Measurements from ENCODE around the gene ADNP2.
A peak's percentile ranks its signal among the peaks of the same experiment; 100 is the strongest.
"Not testable (repeated sequence)": the region's sequence is repeated elsewhere in the genome, so short reads cannot be mapped to it uniquely, and the experiment has no call there.

Gene ADNP2

DNA sequence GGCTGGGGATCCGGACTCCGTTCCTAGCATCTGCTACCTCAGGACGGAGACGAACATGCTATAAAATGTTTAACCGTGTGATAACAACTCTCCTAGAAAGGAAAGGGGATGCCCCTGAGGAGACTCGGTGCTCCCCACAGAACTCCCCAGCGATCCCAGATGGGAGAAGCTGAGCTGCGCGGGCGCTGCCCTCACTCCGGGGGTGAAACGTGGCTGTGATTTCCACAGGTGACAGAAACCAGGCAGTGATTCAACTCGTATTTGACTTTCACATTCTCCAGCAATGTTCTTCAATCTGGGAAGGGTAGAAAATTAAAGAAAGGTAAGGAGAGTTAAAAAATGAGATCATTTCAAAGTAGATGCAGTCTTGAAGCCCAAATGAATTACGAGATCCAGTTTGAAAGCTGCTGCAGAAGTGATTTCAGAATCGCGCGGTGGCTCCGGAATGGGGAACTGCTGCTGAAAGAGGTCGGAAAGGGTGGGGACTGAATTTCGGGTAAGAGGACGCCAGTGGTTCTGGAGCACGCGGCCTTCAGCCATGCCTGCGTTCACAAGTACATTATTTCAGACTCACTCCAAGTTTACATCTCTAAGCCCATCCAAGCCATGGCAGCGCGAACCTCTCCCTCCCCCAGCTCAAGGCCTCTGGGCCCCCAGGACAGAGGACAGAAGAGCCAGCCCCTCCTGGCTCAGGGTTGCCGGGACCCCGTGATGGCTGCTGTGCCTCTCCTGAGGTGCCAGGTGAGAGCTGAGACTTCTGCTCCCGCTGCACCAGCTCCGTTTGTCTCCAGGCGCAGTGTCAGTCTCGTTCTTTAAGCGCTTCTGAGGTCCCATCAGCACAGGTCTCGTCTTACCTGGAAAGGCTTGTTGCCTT is 39.5 kb downstream of the ADNP2 start:
- Histone ChIP-seq H3K27me3 (ENCODE audit: control insufficient read depth in 1 of 2, insufficient read depth in 2 of 2, low read length in 2 of 2) (no peaks in the 10 kb centered on the region), H3K4me3 (ENCODE audit: low read depth in 1 of 2, low read length in 2 of 2) (peak overlapping the region; percentile 67 to 69), H3K9ac (ENCODE audit: low read length) (peak overlapping the region; percentile 23), H3K36me3 (ENCODE audit: insufficient read depth, low read length) (no peaks in the 10 kb centered on the region), H3K27ac (ENCODE audit: low read depth, low read length) (peak overlapping the region; percentile 56), H3K4me1 (ENCODE audit: insufficient read depth, low read length) (peaks cover 8% of the 10 kb centered on the region), H3K9me3 (ENCODE audit: low read length) (no peaks in the 10 kb centered on the region)

DNA sequence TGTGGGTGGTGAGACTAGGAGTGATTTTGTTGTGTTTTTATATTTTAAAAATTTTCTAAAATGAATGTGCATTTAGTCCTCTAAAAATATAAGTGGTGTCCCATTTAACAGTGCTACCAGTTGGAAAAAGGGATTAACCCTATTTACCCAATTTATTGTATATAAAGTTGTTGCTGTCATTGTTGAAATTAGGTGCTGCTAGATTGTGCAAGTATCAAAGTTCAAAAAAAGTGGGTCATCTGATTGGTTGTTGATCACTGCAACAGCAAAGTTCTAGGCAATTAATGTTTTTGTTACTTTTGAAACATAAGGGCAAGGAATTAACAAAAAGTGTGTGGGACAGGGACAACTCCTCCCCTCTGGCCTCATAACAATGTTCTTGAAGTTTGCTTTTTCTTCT is 40.6 kb downstream of the ADNP2 start:
- H3K9me3 ChIP-seq (ENCODE audit: low read length): no peaks in the 10 kb centered on the region
- no peaks in the 10 kb centered on the region for H3K27me3 ChIP-seq (ENCODE audit: control insufficient read depth in 1 of 2, insufficient read depth in 2 of 2, low read length in 2 of 2)
- H3K4me3 ChIP-seq (ENCODE audit: low read depth in 1 of 2, low read length in 2 of 2): no peak overlapping the region
- peaks cover 8% of the 10 kb centered on the region for H3K4me1 ChIP-seq (ENCODE audit: insufficient read depth, low read length)
- H3K27ac ChIP-seq (ENCODE audit: low read depth, low read length): no peak overlapping the region
- no peaks in the 10 kb centered on the region for H3K36me3 ChIP-seq (ENCODE audit: insufficient read depth, low read length)
- H3K9ac ChIP-seq (ENCODE audit: low read length): no peak overlapping the region

DNA sequence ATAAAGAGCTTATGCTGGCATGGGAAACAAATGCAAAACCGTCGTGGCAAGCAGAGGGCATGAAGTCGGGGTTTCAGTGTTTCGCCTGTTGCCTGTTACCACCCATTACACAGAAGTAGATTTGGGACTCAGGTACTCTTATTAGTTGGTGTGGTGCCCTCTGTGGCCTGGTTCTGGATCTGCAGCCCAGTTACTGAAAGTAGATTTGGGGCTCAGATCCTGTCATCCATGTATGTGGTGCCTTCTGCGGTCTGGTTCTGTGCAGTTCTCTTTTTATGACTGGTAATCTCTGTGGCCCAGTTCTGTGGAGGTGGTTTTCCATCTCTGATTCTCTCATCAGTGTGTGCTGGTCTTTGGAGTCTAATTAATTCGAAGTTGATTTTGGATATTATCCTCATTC is 45.2 kb downstream of the ADNP2 start:
- no peaks in the 10 kb centered on the region for H3K36me3 ChIP-seq (ENCODE audit: insufficient read depth, low read length)
- H3K9ac ChIP-seq (ENCODE audit: low read length): no peak overlapping the region
- H3K4me3 ChIP-seq (ENCODE audit: low read depth in 1 of 2, low read length in 2 of 2): no peak overlapping the region
- H3K4me1 ChIP-seq (ENCODE audit: insufficient read depth, low read length): no peaks in the 10 kb centered on the region
- H3K27me3 ChIP-seq (ENCODE audit: control insufficient read depth in 1 of 2, insufficient read depth in 2 of 2, low read length in 2 of 2): peaks cover 0 to under 1% of the 10 kb centered on the region in 2 donors
- H3K9me3 ChIP-seq (ENCODE audit: low read length): no peaks in the 10 kb centered on the region
- H3K27ac ChIP-seq (ENCODE audit: low read depth, low read length): no peak overlapping the region

DNA sequence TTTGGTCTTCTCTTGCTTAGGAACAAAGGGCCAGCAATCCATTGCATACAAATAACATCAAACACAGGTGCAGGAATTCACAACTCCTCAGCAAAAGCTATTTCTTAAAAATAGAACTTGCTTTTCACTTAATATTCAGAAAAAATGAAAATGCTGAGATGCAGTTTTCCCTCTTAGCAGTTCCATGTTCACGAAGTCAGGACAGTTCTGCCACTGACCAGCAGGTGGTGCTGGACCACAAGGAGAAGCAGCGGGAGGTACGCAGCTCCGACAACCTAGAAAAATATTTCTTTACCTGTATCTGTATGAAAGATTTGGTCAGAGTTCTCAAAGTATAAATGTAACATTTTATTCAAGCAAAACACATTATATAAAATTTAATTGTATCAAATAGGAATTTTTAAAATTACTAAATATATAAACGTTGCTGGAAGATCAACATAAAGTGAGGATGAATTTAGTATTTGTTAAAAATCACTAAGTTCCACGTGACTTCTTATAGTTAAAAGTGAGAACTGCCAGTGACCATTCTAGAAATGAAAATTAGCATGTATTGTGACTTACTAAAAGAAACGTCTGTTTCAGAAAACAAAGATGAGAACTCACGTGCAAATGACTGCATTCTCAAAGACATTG is 48.8 kb downstream of the ADNP2 start:
- H3K4me3 ChIP-seq (ENCODE audit: low read depth in 1 of 2, low read length in 2 of 2): no peak overlapping the region
- peaks cover 0 to 6% of the 10 kb centered on the region in 2 donors for H3K27me3 ChIP-seq (ENCODE audit: control insufficient read depth in 1 of 2, insufficient read depth in 2 of 2, low read length in 2 of 2)
- H3K27ac ChIP-seq (ENCODE audit: low read depth, low read length): no peak overlapping the region
- no peaks in the 10 kb centered on the region for H3K9me3 ChIP-seq (ENCODE audit: low read length)
- peaks cover 3% of the 10 kb centered on the region for H3K4me1 ChIP-seq (ENCODE audit: insufficient read depth, low read length)
- no peak overlapping the region for H3K9ac ChIP-seq (ENCODE audit: low read length)
- H3K36me3 ChIP-seq (ENCODE audit: insufficient read depth, low read length): no peaks in the 10 kb centered on the region

DNA sequence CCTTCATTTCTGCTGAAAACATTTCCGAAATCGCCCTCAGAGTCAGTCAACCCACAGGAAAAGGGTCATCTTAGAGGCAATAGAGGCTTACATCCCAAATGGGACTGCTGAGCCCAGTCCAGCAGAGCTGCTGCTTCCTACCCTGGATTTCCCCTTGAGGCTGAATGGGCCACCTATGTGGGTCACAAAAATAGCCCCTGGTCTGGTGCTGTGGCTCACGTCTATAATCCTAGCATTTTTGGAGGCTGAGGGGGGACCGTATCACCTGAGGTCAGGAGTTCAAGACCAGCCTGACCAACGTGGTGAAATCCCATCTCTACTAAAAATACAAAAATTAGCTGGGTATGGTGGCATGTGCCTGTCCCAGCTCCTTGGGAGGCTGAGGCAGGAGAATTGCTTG is 49.3 kb downstream of the ADNP2 start:
- Histone ChIP-seq H3K9ac (ENCODE audit: low read length) (no peak overlapping the region), H3K4me3 (ENCODE audit: low read depth in 1 of 2, low read length in 2 of 2) (no peak overlapping the region), H3K27me3 (ENCODE audit: control insufficient read depth in 1 of 2, insufficient read depth in 2 of 2, low read length in 2 of 2) (peaks cover 0 to 6% of the 10 kb centered on the region in 2 donors), H3K36me3 (ENCODE audit: insufficient read depth, low read length) (no peaks in the 10 kb centered on the region), H3K9me3 (ENCODE audit: low read length) (no peaks in the 10 kb centered on the region), H3K4me1 (ENCODE audit: insufficient read depth, low read length) (peaks cover 3% of the 10 kb centered on the region), H3K27ac (ENCODE audit: low read depth, low read length) (no peak overlapping the region)

DNA sequence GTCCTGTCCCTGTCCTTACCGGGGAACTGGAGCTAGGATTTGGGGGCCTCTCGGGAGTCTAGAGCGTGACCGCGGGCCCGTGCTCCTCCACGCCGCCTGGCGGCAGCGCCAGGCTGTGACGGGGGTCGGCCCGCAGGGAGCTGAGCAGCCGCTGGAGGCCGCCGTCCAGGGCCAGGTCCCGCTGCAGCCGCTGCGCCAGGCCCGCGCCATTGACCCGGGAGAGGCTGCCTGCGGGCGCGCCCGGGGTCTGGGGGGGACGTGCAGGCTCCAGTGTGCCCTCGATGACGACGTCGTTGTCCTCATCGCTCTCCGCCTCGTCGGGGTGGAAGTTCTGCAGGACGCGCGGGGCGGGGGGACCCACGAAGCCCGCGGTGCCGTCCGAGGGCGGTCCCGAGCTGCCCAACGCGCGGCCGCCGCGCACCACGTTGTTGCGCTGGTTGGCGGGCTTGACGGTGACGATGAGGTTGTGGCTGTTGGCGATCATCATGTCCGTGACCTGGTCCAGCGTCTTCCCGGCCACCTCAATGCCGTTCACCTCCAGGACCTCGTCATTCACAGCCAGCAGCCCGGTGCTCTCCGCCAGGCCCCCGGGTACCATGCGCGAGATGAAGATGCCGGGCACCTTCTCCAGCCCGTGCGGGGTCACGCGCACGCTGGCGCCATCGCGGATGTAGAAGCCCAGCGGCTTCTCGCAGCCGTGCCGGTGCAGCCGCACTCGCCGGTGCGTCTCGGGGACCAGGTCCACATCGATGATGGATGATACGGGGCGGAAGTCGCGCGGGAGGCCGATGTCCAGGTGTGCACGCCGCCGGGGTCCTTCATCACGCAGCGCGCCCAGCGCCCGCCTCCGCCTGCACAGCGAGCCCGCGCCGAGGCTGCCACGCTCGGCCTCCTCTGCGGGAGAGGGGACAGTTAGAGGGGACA is 50.9 kb downstream of the ADNP2 start:
- no peak overlapping the region for H3K4me3 ChIP-seq (ENCODE audit: low read depth in 1 of 2, low read length in 2 of 2)
- no peaks in the 10 kb centered on the region for H3K9me3 ChIP-seq (ENCODE audit: low read length)
- no peak overlapping the region for H3K9ac ChIP-seq (ENCODE audit: low read length)
- H3K27me3 ChIP-seq (ENCODE audit: control insufficient read depth in 1 of 2, insufficient read depth in 2 of 2, low read length in 2 of 2): peaks cover 0 to 6% of the 10 kb centered on the region in 2 donors
- H3K4me1 ChIP-seq (ENCODE audit: insufficient read depth, low read length): peaks cover 3% of the 10 kb centered on the region
- H3K36me3 ChIP-seq (ENCODE audit: insufficient read depth, low read length): no peaks in the 10 kb centered on the region
- H3K27ac ChIP-seq (ENCODE audit: low read depth, low read length): no peak overlapping the region

DNA sequence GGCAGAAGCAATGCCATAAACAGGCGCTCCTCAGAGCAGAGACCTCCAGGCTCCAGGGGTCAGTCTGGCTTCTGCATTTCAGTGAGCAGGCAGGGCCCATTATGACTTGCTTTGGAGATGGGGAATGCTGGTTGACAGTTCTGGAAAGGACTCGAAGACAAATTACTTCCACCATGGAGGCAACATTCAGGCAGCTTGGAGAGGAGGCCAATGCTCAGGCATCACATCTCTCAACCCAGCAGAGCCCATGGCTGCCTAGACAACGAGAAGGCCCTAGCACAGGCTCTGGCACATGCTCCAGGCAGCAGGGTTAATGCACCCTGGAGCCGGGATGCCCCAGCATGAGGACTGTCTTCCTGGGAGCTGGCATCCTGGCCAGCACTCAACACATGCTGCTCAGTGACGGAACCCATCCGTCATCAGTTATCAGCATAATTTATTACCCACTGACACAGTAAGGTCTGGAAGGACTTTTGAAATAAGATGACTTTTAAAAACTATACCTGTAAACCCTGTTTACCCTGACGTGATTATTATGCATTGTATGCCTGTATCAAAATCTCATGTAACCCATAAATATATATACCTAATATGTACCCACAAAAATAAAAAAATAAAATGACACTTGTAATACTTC is 52.8 kb downstream of the ADNP2 start:
- Histone ChIP-seq H3K9ac (ENCODE audit: low read length) (no peak overlapping the region), H3K36me3 (ENCODE audit: insufficient read depth, low read length) (no peaks in the 10 kb centered on the region), H3K9me3 (ENCODE audit: low read length) (no peaks in the 10 kb centered on the region), H3K27ac (ENCODE audit: low read depth, low read length) (no peak overlapping the region), H3K4me1 (ENCODE audit: insufficient read depth, low read length) (peaks cover 3% of the 10 kb centered on the region), H3K27me3 (ENCODE audit: control insufficient read depth in 1 of 2, insufficient read depth in 2 of 2, low read length in 2 of 2) (peaks cover 0 to 6% of the 10 kb centered on the region in 2 donors), H3K4me3 (ENCODE audit: low read depth in 1 of 2, low read length in 2 of 2) (no peak overlapping the region)

DNA sequence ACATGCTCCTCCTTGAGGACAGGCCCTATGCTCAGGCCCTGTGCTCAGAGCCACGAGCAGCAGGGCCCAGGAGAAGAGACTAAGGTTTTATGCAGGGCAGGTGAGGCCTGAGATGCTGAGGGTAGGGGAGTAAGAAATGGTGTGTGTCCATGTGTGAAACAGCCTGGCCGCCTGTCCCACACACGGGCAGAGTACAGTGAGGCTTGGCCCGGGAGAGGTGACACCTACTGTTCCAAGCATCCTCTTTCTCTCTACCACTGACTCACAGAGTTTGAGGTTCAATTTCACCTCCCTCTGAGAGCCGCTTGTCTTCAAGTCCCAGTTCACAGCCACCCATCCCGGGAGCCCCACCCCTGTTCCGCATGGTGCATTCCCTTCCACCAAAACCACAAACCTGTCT is 54.1 kb downstream of the ADNP2 start:
- Histone ChIP-seq H3K27me3 (ENCODE audit: control insufficient read depth in 1 of 2, insufficient read depth in 2 of 2, low read length in 2 of 2) (peaks cover 0 to 6% of the 10 kb centered on the region in 2 donors), H3K27ac (ENCODE audit: low read depth, low read length) (no peak overlapping the region)

DNA sequence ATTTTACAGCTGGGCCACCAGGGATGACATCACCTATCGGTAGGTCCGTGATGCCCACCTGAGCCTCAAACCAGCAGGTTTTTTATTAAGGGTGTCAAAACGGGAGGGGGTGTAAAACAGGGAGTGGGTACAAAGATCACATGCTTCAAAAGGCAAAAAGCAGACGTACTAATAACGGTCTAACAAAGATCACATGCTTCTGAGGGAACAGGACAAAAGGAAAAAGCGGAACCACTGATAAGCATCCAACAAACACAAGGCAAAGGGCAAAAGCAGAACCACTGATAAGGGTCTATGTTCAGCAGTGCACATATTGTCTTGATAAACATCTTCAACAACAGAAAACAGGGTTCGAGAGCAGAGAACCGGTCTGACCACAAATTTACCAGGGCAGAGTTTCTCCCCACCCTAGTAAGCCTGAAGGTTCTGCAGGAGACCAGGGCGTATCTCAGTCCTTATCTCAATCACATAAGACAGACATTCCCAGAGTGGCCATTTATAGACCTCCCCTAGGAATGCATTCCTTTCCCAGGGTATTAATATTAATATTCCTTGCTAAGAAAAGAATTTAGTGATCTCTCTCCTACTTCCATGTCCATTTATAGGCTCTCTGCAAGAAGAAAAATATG is 55.8 kb downstream of the ADNP2 start:
- H3K27ac ChIP-seq (ENCODE audit: low read depth, low read length); H3K9ac ChIP-seq (ENCODE audit: low read length); H3K4me3 ChIP-seq (ENCODE audit: low read depth in 1 of 2, low read length in 2 of 2); H3K4me1 ChIP-seq (ENCODE audit: insufficient read depth, low read length); H3K9me3 ChIP-seq (ENCODE audit: low read length); H3K36me3 ChIP-seq (ENCODE audit: insufficient read depth, low read length); H3K27me3 ChIP-seq (ENCODE audit: control insufficient read depth in 1 of 2, insufficient read depth in 2 of 2, low read length in 2 of 2): not testable (repeated sequence)

More for the DNA sequence above, 54.1 kb downstream of the ADNP2 start:
- no peak overlapping the region for H3K9ac ChIP-seq (ENCODE audit: low read length)
- H3K36me3 ChIP-seq (ENCODE audit: insufficient read depth, low read length): no peaks in the 10 kb centered on the region
- no peaks in the 10 kb centered on the region for H3K9me3 ChIP-seq (ENCODE audit: low read length)
- H3K4me3 ChIP-seq (ENCODE audit: low read depth in 1 of 2, low read length in 2 of 2): no peak overlapping the region
- peaks cover 3% of the 10 kb centered on the region for H3K4me1 ChIP-seq (ENCODE audit: insufficient read depth, low read length)

DNA sequence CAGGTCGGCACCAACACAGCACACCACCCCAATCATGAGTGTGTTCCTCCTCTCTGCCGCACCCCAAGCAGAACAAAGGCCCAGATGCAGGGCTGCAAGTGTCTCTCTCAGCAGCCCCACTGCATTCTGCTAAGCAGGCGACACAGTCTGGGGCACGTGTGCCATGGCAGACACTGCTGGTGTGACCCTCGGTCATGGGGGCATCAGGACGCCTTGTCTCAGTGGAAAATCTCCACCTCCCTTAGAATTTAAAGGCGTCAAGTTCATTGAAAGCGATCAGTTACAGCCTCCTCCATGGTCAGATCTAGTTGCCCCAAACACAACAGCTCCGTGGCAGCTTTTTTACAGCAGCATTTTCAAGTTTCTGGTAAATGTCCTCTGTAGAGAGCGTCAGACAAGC is 57.2 kb downstream of the ADNP2 start:
- H3K4me3 ChIP-seq (ENCODE audit: low read depth in 1 of 2, low read length in 2 of 2): no peak overlapping the region
- H3K27ac ChIP-seq (ENCODE audit: low read depth, low read length): no peak overlapping the region
- H3K9me3 ChIP-seq (ENCODE audit: low read length): no peaks in the 10 kb centered on the region
- no peaks in the 10 kb centered on the region for H3K27me3 ChIP-seq (ENCODE audit: control insufficient read depth in 1 of 2, insufficient read depth in 2 of 2, low read length in 2 of 2)
- H3K4me1 ChIP-seq (ENCODE audit: insufficient read depth, low read length): peaks cover under 1% of the 10 kb centered on the region
- no peaks in the 10 kb centered on the region for H3K36me3 ChIP-seq (ENCODE audit: insufficient read depth, low read length)
- no peak overlapping the region for H3K9ac ChIP-seq (ENCODE audit: low read length)

Measured in muscle layer of colon (tissue), 2 donors.